Measurements from ENCODE around the gene MMP13. TPM values are rescaled to one million over a fixed set of nuclear protein-coding genes. Genes with fewer than 3 reads are reported as not detected.
"Not testable (repeated sequence)": the region's sequence is repeated elsewhere in the genome, so short reads cannot be mapped to it uniquely, and the experiment has no call there.

MMP13 gene
- total RNA-seq, 1 experiment from 2014 or later, result 96.9 TPM

GRCh38 chr11:102903895-102904294 is 51.6 kb downstream of the MMP13 start:
- DNase-seq (ENCODE audit: low read depth), result not testable (repeated sequence)

DNA sequence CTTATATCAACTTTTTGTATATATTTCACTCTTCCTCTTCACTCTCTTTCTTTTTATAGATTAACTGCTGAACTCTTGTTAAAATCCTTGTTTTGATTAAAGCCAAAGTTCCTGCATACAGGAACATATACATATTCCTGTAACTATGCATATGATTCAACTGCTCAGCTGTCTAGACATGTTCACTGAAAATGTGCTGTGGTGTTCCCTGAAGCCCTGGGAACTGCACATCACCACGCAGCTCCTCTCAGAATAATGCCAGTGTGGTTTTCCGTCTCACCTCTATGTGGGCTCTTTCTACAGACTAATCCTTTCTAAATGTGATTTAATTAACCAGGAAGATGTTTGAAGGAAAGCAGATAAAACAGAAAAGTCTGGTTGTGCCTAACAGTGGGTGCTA is 55.2 kb downstream of the MMP13 start:
- no peak for DNase-seq (ENCODE audit: low read depth)

Other genes with a start within 250 kb of the MMP13 start
- gene MMP27, start 250.0 kb downstream of the MMP13 start, total RNA-seq (2014; rRNA removed; shearing (Covaris generic)), result not detected in 2 replicates
- not detected in 2 replicates for gene MMP8, start 230.8 kb downstream of the MMP13 start, total RNA-seq (2014; rRNA removed; shearing (Covaris generic))
- gene MMP10, start 175.1 kb downstream of the MMP13 start, total RNA-seq (2014; rRNA removed; shearing (Covaris generic)), result 0.37 TPM in 1 of 2 replicates, not detected in the other
- 75.7 and 80.6 TPM in 2 replicates for gene MMP1, start 157.6 kb downstream of the MMP13 start, total RNA-seq (2014; rRNA removed; shearing (Covaris generic))
- 126 and 136 TPM in 2 replicates for gene MMP3, start 112.1 kb downstream of the MMP13 start, total RNA-seq (2014; rRNA removed; shearing (Covaris generic))
- 4.0 and 4.6 TPM in 2 replicates for gene MMP12, start 80.8 kb downstream of the MMP13 start, total RNA-seq (2014; rRNA removed; shearing (Covaris generic))
- 83.4 and 99.6 TPM in 2 replicates for gene DCUN1D5, start 136.4 kb upstream of the MMP13 start, total RNA-seq (2014; rRNA removed; shearing (Covaris generic))
- 7.3 and 9.3 TPM in 2 replicates for gene DYNC2H1, start 153.7 kb upstream of the MMP13 start, total RNA-seq (2014; rRNA removed; shearing (Covaris generic))

Data from M059J (cell line).